Body of pancreas (tissue), 4 donors: ENCODE data around the gene NUP214. TPM values are rescaled to one million over a fixed set of nuclear protein-coding genes. Genes with fewer than 3 reads are reported as not detected.
"Not testable (repeated sequence)": the region's sequence is repeated elsewhere in the genome, so short reads cannot be mapped to it uniquely, and the experiment has no call there.

ENCODE experiments used
- ATAC-seq: fragments of 150-250 bp; one replicate; pipeline ENCODE4 v1.9.1; 2016
- DNase-seq, 4 donors: peaks; one replicate each; pipeline ENCODE4 v3.0.0-alpha.2; 2019
- H3K27ac ChIP-seq, 4 donors: fragments of 200-600 bp; sonication (generic); 1 replicate in 3 of 4; 2 replicates in 1 of 4; pipeline versions ENCODE4 v1.5.1 to v1.6.1; 2016 to 2019; ENCODE audit warnings: mild to moderate bottlenecking in 1 of 4, mixed read lengths in 1 of 4, moderate library complexity in 1 of 4
- H3K27me3 ChIP-seq, 2 donors: fragments of 200-600 bp; sonication (generic); one replicate each; pipeline ENCODE4 v1.6.0; 2016; ENCODE audit warnings: mild to moderate bottlenecking in 1 of 2
- H3K36me3 ChIP-seq, 2 donors: fragments of 200-600 bp; sonication (generic); replicated peaks in 1 of 2; 2 replicates each; pipeline ENCODE4 v1.5.1; 2016; ENCODE audit warnings: low read depth in 2 of 2; ENCODE audit not compliant: insufficient read depth in 1 of 2
- H3K4me1 ChIP-seq: fragments of 200-600 bp; sonication (generic); one replicate; pipeline ENCODE4 v1.6.0; 2016
- H3K4me3 ChIP-seq, 2 donors: fragments of 200-600 bp; sonication (generic); 1 replicate in 1 of 2; 2 replicates in 1 of 2; pipeline ENCODE4 v1.5.1; 2016 to 2019
- H3K9me3 ChIP-seq, 3 donors: fragments of 200-600 bp; sonication (generic); 1 replicate in 2 of 3; 2 replicates in 1 of 3; pipeline ENCODE4 v1.5.1; 2016
- POLR2A ChIP-seq, 3 donors: fragments of 450-650 bp; IDR thresholded peaks; one replicate each; pipeline ENCODE4 v1.6.1; 2016; ENCODE audit warnings: antibody characterized with exemption in 3 of 3, mild to moderate bottlenecking in 2 of 3
- WGBS, 2 donors: methylation state at CpG; one replicate each; pipeline ENCODE4 v1.1.5; 2017; 5-methylcytosine and 5-hydroxymethylcytosine counted together
- intact Hi-C: fragments of 100-400 bp; cut with DNase I; formaldehyde crosslinking; loops from one replicate; pipeline ENCODE4 v1.15.1; 2023
- total RNA-seq, 2 donors: library from RNA; depleted of rRNA; stranded (reverse); fragments of >200 nt; gene quantifications; one replicate each; pipeline ENCODE4 v1.1.0, GENCODE V29; 2016
- TF ChIP-seq, protein P1 (sequence below), 7 experiments: fragments of 450-650 bp in 4 of 7; fragments of 200-600 bp in 3 of 7; sonication (generic) in 3 of 7; IDR thresholded peaks; one replicate each; pipeline ENCODE4 v1.5.1; 2016 to 2019; ENCODE audit warnings: antibody characterized with exemption in 7 of 7

Gene NUP214
- total RNA-seq, 2 donors from 2014 or later = 24.7 to 29.6 TPM

GRCh38 chr9:131114084-131114535 lies 11.3 kb upstream of the NUP214 start:
- no peak for TF ChIP-seq POLR2A (IDR thresholded peaks at IDR 0.05)
- TF ChIP-seq, protein P1, sequence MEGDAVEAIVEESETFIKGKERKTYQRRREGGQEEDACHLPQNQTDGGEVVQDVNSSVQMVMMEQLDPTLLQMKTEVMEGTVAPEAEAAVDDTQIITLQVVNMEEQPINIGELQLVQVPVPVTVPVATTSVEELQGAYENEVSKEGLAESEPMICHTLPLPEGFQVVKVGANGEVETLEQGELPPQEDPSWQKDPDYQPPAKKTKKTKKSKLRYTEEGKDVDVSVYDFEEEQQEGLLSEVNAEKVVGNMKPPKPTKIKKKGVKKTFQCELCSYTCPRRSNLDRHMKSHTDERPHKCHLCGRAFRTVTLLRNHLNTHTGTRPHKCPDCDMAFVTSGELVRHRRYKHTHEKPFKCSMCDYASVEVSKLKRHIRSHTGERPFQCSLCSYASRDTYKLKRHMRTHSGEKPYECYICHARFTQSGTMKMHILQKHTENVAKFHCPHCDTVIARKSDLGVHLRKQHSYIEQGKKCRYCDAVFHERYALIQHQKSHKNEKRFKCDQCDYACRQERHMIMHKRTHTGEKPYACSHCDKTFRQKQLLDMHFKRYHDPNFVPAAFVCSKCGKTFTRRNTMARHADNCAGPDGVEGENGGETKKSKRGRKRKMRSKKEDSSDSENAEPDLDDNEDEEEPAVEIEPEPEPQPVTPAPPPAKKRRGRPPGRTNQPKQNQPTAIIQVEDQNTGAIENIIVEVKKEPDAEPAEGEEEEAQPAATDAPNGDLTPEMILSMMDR (IDR thresholded peaks at IDR 0.05) = no peak

GRCh38 chr9:131115360-131115742 lies 10.0 kb upstream of the NUP214 start:
- DNase-seq, H3K4me1 ChIP-seq, H3K27ac ChIP-seq, ATAC-seq, H3K4me3 ChIP-seq, H3K36me3 ChIP-seq, intact Hi-C loops, H3K9me3 ChIP-seq, H3K27me3 ChIP-seq: not testable (repeated sequence)
- WGBS, 2 donors = 84 to 86% methylated on average over 4 to 6 of the region's 6 CpGs

More at GRCh38 chr9:131114084-131114535, 11.3 kb upstream of the NUP214 start:
- no peak overlapping the region for H3K4me3 ChIP-seq
- ATAC-seq = no peak
- H3K27me3 ChIP-seq = no peaks in the 10 kb centered on the region
- H3K9me3 ChIP-seq = no peaks in the 10 kb centered on the region
- no peaks in the 10 kb centered on the region for H3K4me1 ChIP-seq
- intact Hi-C loops = no loop called here
- WGBS, 2 donors = 77 to 85% methylated on average over 4 to 8 of the region's 8 CpGs
- H3K27ac ChIP-seq = no peak overlapping the region
- no peaks in the 10 kb centered on the region for H3K36me3 ChIP-seq
- DNase-seq = no peak

GRCh38 chr9:131116281-131117120 lies 8.9 kb upstream of the NUP214 start:
- Histone ChIP-seq H3K9me3 (no peaks in the 10 kb centered on the region), H3K4me3 (no peak overlapping the region), H3K27ac (peak overlapping the region in 1 of 4 donors; percentile 27), H3K36me3 (no peaks in the 10 kb centered on the region), H3K4me1 (no peaks in the 10 kb centered on the region), H3K27me3 (no peaks in the 10 kb centered on the region)
- WGBS, 2 donors = 83 to 85% methylated on average over 18 to 22 of the region's 22 CpGs
- intact Hi-C loops = no loop called here
- peak; percentile 41 for ATAC-seq
- TF ChIP-seq, protein P1 (IDR thresholded peaks at IDR 0.05) = no peak
- no peak for TF ChIP-seq POLR2A (IDR thresholded peaks at IDR 0.05)
- no peak for DNase-seq

DNA sequence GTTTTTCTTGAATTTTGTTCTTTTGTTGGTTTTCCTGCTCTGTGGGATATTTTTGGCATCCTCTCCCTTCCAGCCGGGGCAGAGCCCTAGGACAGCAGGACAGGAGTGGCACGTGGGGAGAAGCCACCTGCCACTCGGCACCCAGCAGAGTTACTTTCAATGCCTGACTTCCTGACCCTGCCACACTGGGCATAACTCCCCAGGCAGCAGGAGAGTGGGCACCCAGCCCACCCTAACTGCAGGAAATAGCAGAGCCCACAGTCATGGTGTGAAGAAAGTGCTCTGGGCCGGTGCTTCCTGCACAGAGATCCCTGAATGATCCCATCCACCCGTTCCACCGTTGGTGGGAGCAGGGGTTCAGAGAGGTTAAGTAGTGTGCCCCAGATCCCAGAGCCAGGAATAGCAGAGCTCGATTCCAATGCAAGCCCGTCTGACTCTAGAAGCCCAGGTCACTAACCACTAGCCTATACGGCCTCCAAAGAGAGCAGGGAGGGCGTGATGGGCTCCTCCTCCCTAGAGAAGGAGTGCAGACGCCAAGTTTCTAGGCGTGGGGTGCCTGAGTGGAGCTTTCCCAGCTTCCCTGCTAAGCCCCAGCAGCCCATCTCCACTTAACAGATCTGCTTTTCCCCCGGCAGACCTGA lies 8.1 kb upstream of the NUP214 start:
- Histone ChIP-seq H3K36me3 (no peaks in the 10 kb centered on the region), H3K27ac (peak overlapping the region in 2 of 4 donors; percentile 16 to 27), H3K9me3 (no peaks in the 10 kb centered on the region), H3K4me1 (no peaks in the 10 kb centered on the region), H3K4me3 (no peak overlapping the region), H3K27me3 (no peaks in the 10 kb centered on the region)
- no peak for DNase-seq
- WGBS, 2 donors = 63 to 71% methylated on average over 6 to 13 of the region's 13 CpGs
- TF ChIP-seq, protein P1 (IDR thresholded peaks at IDR 0.05) = no peak
- intact Hi-C loops = no loop called here
- ATAC-seq = peak; percentile 30

GRCh38 chr9:131117762-131118145 lies 7.6 kb upstream of the NUP214 start:
- intact Hi-C loops = no loop called here
- Histone ChIP-seq H3K4me3 (no peak overlapping the region), H3K27me3 (no peaks in the 10 kb centered on the region), H3K27ac (peak overlapping the region in 1 of 4 donors; percentile 27), H3K36me3 (no peaks in the 10 kb centered on the region), H3K4me1 (no peaks in the 10 kb centered on the region), H3K9me3 (no peaks in the 10 kb centered on the region)
- no peak for ATAC-seq
- no peak for DNase-seq
- WGBS, 2 donors = 74 to 77% methylated on average over 4 of the region's 4 CpGs
- TF ChIP-seq, protein P1 (IDR thresholded peaks at IDR 0.05) = no peak
- TF ChIP-seq POLR2A (IDR thresholded peaks at IDR 0.05) = no peak
